ENCODE results near the gene TOP2B. TPM values are rescaled to one million over a fixed set of nuclear protein-coding genes. Genes with fewer than 3 reads are reported as not detected.

Gene TOP2B
- total and polyA plus RNA-seq, 8 donors: 35.6 to 266 (median 61.9) TPM

- H3K9me3 ChIP-seq: no peaks in the 10 kb centered on the region
- no peaks in the 10 kb centered on the region for H3K27me3 ChIP-seq
- WGBS, 5 donors: 59 to 69% (median 61%) methylated on average over 3 of the region's 3 CpGs
- H3K27ac ChIP-seq: no peak overlapping the region
- peaks cover 9 to 83% (median 62%) of the 10 kb centered on the region in 4 donors for H3K36me3 ChIP-seq
- H3K4me3 ChIP-seq: no peak overlapping the region
- DNase-seq: no peak
- intact Hi-C loops (cut with DNase I; ENCODE audit: low total_unique reads): no loop called here
- H3K4me1 ChIP-seq: peaks cover 0 to 29% (median 6%) of the 10 kb centered on the region in 4 donors
- TF ChIP-seq POLR2A (IDR thresholded peaks at IDR 0.05) (no peak), CTCF (IDR thresholded peaks at IDR 0.05) (no peak), POLR2AphosphoS5 (IDR thresholded peaks at IDR 0.05) (no peak), EP300 (IDR thresholded peaks at IDR 0.05) (no peak)
These were observed 29.7 kb downstream of the TOP2B start for GRCh38 chr3:25635038-25635437.

DNA sequence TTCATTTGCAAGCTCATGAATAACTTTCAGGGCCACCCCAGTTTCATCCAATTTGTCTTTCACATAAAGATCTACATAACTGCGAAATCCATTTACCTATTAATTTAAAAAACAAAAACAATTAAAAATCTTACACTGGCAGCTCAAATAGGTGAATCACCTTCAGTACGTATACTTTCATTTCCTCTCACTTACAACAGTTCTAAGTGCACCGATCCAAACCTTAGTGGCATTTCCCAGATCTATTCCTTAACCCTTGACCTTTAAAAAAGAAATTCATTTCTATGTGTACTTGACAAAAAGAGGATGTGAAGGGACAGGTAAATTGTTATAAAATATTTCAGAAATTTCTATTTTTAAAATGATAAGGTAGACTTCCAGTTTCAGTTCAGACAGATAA lies 30.8 kb downstream of the TOP2B start:
- Histone ChIP-seq H3K9me3 (no peaks in the 10 kb centered on the region), H3K4me1 (peaks cover 0 to 29% (median 6%) of the 10 kb centered on the region in 4 donors), H3K4me3 (no peak overlapping the region), H3K36me3 (peaks cover 10 to 89% (median 72%) of the 10 kb centered on the region in 4 donors), H3K27ac (no peak overlapping the region), H3K27me3 (no peaks in the 10 kb centered on the region)
- WGBS, 5 donors: 85 to 94% (median 92%) methylated on average over 3 of the region's 3 CpGs
- no peak for DNase-seq
- intact Hi-C loops (cut with DNase I; ENCODE audit: low total_unique reads): no loop called here
- TF ChIP-seq CTCF (IDR thresholded peaks at IDR 0.05): no peak

DNA sequence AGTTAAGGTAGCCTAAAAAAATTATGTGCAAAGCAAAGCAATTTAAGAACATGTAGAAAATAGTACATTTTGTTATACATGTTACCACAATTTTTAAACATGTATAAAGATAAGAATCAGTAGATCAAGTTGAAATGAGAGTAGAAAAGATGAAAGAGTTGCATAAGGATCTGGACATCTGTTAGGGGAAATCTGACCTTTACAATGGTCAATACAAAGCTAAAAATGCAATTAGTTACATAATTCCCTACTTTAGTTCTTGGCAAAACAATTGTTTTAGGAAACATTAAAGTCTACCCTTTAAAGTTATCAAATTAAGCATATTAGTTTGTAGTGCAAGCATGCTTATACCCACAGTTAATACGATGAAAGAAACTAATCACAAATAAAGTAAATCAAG lies 32.7 kb downstream of the TOP2B start:
- intact Hi-C loops (cut with DNase I; ENCODE audit: low total_unique reads): no loop called here
- DNase-seq: no peak
- Histone ChIP-seq H3K27ac (no peak overlapping the region), H3K4me1 (peaks cover 0 to 22% (median 4%) of the 10 kb centered on the region in 4 donors), H3K4me3 (no peak overlapping the region), H3K36me3 (peaks cover 14 to 100% (median 88%) of the 10 kb centered on the region in 4 donors), H3K27me3 (no peaks in the 10 kb centered on the region), H3K9me3 (no peaks in the 10 kb centered on the region)
- 56 to 93% (median 76%) methylated on average over 1 of the region's 1 CpG for WGBS, 5 donors
- no peak for TF ChIP-seq POLR2AphosphoS5 (IDR thresholded peaks at IDR 0.05)
- no peak for TF ChIP-seq EP300 (IDR thresholded peaks at IDR 0.05)
- TF ChIP-seq POLR2A (IDR thresholded peaks at IDR 0.05): no peak
- TF ChIP-seq CTCF (IDR thresholded peaks at IDR 0.05): no peak

DNA sequence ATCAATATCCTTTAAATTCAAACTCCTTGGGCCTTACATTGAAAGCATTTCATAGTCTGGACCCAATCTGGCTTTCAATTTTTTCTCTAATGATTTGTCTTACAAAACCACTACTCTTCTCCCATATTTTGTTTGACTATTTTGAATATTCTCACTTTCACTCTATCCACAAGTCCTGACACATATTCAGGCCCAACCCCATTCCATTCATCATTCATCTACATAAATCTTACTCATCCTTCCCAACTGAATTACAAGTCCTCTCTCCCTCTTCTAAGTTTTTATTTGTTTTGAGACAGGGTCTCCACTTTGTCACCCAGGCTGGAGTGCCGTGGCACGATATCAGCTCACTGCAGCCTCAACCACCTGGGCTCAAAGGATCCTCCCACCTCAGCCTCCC lies 43.6 kb downstream of the TOP2B start:
- peaks cover 27 to 93% (median 84%) of the 10 kb centered on the region in 4 donors for H3K36me3 ChIP-seq
- no peak for DNase-seq
- WGBS, 5 donors: 96 to 100% (median 100%) methylated on average over 2 of the region's 2 CpGs
- no peak overlapping the region for H3K27ac ChIP-seq
- H3K4me3 ChIP-seq: no peak overlapping the region
- peaks cover 0 to 11% (median 0%) of the 10 kb centered on the region in 4 donors for H3K4me1 ChIP-seq
- no peaks in the 10 kb centered on the region for H3K9me3 ChIP-seq
- TF ChIP-seq CTCF (IDR thresholded peaks at IDR 0.05) (no peak), POLR2AphosphoS5 (IDR thresholded peaks at IDR 0.05) (no peak), EP300 (IDR thresholded peaks at IDR 0.05) (no peak), POLR2A (IDR thresholded peaks at IDR 0.05) (no peak)
- no peaks in the 10 kb centered on the region for H3K27me3 ChIP-seq
- intact Hi-C loops (cut with DNase I; ENCODE audit: low total_unique reads): no loop called here

All from stomach (tissue), 9 donors.